ENCODE measurements around the gene EFNA5. TPM values are rescaled to one million over a fixed set of nuclear protein-coding genes. Genes with fewer than 3 reads are reported as not detected.

The EFNA5 gene
- total RNA-seq, 1 experiment from 2014 or later, result 13.1 TPM

DNA sequence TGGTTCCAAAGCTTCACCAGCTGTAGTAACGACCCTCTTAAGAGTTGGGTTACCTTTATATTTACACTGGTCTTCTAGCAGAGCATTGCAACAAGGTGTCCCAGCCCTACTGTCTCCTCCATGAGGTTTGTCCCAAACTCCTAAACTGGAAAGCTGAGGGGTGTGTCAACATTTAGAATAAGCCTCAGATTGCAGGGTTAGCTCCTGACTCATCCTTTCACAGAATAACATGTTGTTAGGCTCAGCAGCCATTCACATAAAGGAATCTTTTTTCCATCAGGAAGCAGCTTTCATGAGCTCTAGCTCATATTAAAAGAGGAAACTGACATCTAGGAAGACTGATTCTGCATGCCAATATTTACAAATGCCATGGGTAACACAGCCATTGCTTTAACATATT, 238.7 kb downstream of the EFNA5 start:
- peak; percentile 83 for DNase-seq (ENCODE audit: low read depth)

DNA sequence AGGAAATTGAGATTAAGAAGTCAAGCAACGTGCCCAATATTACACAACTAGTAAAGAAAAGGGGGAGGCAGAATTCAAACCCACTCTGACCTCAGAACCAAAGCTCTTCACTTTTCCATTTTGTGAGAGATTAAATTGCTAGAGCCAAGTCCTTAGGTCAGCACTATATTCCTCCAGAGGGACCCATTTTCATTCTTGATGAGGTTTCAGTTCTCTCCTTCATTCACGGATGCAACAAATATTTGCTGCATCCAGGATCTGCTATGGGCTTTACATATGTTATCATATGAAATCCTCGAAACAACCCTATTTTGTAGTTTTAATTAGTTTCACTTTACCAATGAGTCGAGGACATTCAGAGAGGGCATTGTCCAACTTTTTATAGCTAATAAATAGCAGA, 239.2 kb downstream of the EFNA5 start:
- DNase-seq (ENCODE audit: low read depth), result no peak

DNA sequence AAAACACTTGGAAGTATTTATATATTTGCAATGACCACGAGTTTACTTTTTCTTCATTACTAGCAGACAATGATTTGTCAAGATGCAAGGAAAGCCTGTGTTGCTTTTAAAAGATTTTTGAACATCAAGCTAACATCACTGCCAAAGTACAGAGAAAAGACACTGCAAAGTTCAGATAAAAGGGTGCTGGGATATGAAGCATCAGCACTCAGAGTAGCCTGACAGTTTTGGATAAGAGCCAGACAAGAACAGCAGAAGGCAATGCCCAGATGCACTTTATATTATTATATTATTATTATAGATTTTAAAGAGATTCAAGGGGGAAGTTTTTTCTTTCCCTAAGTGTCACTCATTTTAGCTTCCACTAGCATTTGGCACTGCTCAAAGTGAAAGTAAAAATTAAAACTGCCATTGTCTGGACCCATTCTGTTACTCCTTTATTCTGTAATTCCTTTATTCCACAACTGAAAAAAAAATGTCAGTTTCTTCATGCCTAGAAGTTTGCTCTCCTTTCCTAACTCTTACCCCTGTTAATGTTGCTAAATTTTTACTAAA, 240.6 kb downstream of the EFNA5 start:
- peak; percentile 49 for DNase-seq (ENCODE audit: low read depth)

DNA sequence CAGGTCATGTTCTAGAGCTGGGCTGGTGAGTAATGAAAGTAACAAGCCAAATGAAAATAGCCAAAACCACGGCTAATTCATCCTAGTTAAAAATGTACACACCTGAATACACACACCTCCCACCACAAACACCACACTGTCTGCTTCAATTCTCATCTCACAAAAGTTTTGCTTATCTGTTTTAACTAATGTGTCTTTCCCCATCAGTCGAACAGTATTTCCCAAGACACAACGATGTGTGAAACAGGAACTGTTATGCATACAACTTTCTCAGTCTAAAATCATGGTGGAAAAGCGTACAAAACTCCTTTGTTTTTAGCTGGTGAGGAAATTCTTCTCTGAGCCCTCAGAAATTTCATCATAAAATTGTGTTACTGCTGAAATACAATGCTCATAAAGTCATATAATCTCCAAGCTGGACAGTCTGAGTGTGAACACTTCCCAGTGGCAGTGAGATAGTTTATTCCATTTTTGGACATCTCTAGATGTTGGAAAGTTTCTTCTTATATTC, 242.4 kb downstream of the EFNA5 start:
- peak; percentile 41 for DNase-seq (ENCODE audit: low read depth)

GRCh38 chr5:107426872-107427271, 243.9 kb downstream of the EFNA5 start:
- no peak for DNase-seq (ENCODE audit: low read depth)

DNA sequence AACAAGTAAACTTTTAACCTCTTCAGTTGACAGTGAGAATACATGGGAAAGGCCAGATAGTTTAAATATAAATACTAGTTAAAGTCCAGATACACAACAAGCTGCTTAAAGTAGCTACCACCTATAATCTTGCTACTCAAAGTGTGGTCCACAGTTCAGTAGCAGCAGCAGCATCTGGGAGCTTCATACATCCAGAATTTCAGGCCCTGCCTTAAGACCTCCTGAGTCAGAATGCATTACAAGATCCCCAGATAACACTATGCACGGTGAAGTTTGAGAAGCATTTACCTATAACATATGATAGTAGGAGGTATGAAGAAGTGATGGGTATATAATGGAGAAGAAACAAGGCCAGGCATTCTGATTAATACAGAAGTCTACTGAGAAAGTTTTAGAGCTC, 244.5 kb downstream of the EFNA5 start:
- peak; percentile 19 for DNase-seq (ENCODE audit: low read depth)

- DNase-seq (ENCODE audit: low read depth), result peak; percentile 96
Observed at GRCh38 chr5:107425541-107426031, 245.2 kb downstream of the EFNA5 start.

DNA sequence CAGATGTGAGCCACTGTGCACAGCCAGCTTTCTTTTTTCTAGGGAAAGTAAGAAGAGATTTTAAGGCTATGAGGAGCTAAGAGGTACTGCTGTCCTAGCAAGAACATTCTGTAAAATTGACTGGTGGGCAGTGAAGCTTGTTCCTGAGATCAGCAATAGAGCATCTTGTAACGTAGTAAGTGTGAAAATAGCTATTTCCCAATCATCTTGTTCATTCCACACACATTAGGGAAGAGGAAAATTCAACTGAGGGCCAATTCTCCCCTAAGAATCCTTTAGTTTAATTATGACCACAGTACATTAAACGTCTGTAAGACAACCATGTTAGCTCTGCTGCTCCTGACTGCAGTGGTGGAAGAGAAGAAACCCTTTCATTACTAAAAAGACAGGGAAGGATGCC, 246.2 kb downstream of the EFNA5 start:
- no peak for DNase-seq (ENCODE audit: low read depth)

- peak; percentile 22 for DNase-seq (ENCODE audit: low read depth)
Observed at GRCh38 chr5:107422494-107422893, 248.2 kb downstream of the EFNA5 start.

DNA sequence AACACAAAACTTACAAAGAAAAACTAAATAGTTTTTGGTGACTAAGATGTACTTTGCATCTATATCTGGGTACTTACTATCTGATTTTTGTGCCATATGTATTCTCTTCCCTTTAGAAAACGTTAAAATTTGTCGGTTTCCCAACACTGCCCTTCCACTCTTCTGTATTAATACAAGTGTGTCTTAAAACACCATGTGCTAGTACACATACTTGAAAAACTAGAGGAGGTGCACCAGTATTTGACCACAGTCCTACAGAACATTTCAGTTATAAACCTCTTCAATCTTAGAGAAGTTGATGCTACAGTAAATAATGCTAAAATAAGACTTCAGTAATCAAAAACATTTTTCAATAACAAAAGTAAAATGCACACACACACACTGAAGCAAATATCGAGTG, 251.2 kb downstream of the EFNA5 start:
- DNase-seq (ENCODE audit: low read depth), result no peak

GRCh38 chr5:107418902-107419301, 251.8 kb downstream of the EFNA5 start:
- DNase-seq (ENCODE audit: low read depth), result no peak

GRCh38 chr5:107418071-107418470, 252.7 kb downstream of the EFNA5 start:
- DNase-seq (ENCODE audit: low read depth), result no peak

DNA sequence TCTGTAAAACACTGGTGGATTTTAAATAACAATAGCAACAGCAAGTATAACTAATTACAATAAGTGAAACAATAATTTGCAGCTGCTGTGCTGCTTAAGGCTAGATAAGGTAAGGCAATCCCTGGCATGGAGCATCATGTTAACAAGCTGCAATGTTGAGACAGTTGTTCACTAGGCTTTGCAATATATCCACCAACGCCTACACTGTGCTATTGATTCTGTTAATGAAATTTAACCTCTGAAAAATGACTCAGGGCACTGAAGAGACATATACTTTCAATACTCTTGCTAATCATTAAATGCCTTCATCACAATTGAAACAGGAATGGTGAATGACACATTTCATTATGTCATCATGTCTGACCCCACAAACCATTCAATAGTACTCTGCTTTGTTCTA, 255.0 kb downstream of the EFNA5 start:
- peak; percentile 26 for DNase-seq (ENCODE audit: low read depth)

DNA sequence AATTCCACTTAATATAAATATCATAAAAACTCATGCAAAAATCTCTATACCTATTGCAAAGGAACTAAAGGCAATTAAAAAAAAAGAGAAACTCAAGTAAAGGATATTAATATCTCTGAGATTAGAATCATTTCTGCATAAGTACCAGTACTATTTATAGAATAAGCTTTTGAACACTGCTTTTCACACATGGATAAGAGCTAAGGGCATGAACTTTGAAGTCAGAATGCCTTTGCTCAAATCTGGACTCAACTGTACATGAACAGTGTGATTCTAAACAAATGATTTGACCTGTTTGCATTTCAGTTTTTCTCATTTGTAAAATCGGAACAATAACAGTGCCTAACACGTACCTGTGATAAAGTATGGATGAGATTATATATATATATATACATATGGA, 255.9 kb downstream of the EFNA5 start:
- DNase-seq (ENCODE audit: low read depth), result no peak

DNA sequence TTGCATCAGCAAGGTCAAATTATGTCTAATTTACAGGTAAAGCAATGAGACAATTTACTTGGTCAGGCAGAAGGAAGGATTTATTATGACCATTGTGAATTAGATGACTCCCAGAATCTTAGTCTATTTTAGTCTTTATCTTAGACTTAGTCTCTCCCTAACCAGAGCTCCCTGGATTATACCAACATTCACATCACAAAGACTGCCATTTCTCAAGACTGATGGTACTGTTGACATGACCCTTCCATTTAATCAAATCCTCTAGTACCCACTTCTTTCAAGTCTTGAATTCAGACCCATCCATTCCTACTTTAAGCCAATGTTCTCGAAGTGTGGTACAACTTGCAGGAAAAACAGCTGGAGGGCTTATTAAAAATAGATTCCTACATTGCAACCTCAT, 257.0 kb downstream of the EFNA5 start:
- DNase-seq (ENCODE audit: low read depth), result no peak

DNA sequence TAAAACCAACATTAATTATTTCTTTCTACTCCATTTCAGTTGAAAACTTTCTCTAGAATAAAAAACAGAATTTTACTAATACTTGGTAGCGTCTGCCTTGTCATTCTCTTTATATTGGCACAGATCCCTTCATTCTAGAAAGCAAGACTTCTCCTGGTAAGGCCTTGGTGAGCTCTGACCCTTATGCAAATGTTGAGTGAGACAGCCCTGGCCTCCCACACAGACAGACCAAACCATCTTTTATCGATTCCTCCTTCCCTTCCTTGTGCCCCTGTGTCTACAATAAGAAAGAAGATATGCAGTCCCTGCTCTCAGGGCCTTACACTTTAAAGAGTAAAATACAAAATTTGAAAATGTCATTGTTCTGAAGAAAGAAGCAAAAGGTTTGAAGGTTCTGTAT, 262.2 kb downstream of the EFNA5 start:
- no peak for DNase-seq (ENCODE audit: low read depth)

- DNase-seq (ENCODE audit: low read depth), result no peak
Observed at GRCh38 chr5:107407713-107408298, 262.9 kb downstream of the EFNA5 start.

GRCh38 chr5:107404595-107405374, 266.0 kb downstream of the EFNA5 start:
- peak; percentile 79 for DNase-seq (ENCODE audit: low read depth)

- DNase-seq (ENCODE audit: low read depth), result no peak
Observed at GRCh38 chr5:107403228-107403953, 267.3 kb downstream of the EFNA5 start.

DNA sequence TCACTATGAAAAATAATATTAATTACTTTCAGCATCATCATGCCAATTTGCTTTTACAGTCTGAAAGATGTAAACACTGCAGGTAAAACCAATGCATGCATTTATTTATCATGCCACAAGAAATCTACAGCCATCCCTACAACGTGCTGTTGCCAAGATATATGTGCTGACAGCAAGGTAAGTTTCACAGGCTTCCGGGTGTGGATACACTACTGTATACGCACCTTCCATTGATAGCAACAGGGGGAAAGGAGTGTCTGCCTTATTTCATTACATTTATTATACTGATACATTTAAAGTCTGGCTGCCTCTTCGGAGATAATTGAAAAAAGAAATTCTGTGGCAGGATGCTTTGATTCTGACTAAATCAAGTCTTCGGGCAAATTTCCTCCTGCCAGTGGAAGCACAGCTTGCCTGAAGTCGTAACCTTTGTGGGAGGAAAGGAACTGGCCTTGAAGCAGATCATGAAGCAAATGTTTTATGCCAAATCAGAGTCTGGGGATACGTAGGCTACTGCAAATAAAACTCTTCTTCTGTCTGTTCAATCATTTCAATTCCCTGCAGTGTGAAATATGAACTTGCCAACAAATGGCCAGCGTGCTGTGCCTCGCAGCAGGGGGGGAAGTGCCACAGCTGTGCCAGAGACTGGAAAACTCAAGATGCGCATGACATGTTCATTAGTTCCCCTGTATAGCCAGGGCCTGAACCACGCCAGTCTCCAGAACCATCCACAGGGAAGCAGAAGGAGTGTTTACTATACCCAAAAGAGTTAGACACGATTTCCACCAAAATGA, 268.1 kb downstream of the EFNA5 start:
- peak; percentile 81 for DNase-seq (ENCODE audit: low read depth)

DNA sequence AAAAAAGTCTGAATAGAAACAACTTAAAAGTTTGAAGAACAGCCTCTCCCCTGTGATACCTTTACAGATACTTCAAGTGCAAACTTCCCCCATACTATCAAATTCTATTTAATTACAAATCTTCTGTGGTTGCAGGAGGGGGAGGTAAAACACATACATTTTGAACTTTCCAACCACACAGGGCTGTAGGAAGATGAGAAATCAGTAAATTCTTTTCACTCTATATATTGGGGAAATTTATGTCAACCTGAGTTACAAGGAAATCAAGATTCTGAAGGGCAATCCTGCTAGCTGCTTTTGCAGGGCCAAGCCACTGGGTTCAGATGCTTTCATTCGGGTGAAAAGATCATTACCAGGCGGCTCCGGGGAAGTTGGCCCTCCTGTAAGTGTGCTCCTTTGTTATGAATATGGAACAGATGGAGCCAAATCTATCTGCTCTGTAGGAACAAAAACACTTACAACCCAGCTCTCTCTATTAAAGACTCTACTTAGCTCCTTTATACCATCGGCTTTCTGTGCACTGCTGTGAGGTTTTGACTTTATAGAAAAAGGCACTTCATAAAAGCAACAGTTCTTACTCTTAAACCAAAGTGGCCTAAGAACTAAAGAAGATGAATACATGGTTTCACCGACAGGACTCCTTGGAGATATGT, 269.1 kb downstream of the EFNA5 start:
- no peak for DNase-seq (ENCODE audit: low read depth)
